Measurements from ENCODE around the gene PPID. TPM values are rescaled to one million over a fixed set of nuclear protein-coding genes. Genes with fewer than 3 reads are reported as not detected.

Gene PPID
- total RNA-seq, result 19.2 and 21.4 TPM in 2 replicates

DNA sequence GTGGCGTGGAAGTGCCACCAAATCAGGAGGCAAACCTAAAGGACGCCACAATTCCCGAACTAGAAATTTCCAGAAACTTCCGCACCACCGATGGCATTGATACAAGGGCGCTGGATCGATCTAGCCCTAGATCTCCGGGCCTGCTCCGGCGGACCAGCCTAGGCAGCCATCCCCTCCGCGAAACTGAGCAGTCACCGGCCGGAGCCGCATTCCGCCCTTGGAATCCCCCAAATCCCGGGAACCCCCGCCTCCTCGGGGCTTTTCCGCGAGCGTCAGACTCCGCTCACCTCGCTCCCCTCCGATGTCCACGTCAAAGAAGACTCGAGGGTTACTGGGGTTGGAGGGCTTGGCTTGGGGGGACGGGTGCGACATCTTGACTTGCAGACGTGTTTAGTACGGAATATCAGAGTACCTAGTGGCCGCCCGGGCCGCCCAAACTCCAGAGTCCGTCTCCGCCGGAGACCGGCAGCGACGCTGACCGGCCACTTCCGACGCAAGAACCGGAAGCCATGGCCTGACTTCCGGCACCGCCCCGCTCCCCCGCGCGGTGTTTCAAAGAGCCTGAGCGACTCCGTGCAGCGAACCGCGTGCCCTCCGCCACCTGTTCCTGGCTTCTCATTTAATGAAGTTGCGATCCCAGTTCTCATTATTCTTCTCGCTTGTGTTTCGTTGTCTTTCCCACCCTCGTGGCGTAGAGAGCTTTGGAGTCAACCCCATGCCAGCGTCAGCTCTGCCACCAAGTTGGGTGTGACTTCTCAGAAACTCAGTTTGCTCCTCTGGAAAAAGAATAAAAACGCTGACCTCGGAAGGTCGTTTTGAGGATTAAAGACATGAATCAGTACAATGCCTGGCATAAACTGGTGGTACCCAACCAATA lies at the start of gene PPID:
Gene PPID, minus strand, starts transcription at position 480 of the 877 bp plus-strand sequence. Its CDS starts 108 bp downstream, at position 372.
- H4K20me1 ChIP-seq (ENCODE audit: insufficient read depth, low read length), result no peaks in the 10 kb centered on the region
- peak within 1 kb of the TSS; percentile 93 for H2AFZ ChIP-seq (ENCODE audit: low read length)
- peak within 1 kb of the TSS; percentile 96 for H3K27ac ChIP-seq (ENCODE audit: low read depth, low read length)
- H3K4me1 ChIP-seq (ENCODE audit: insufficient read depth, low read length), result peaks cover 10% of the 10 kb centered on the region
- H3K4me2 ChIP-seq (ENCODE audit: insufficient read depth, low read length), result peak within 1 kb of the TSS; percentile 83
- peaks cover 34% of the 10 kb centered on the region for H3K79me2 ChIP-seq (ENCODE audit: insufficient read depth, low read length)
- H3K4me3 ChIP-seq (ENCODE audit: insufficient read depth, low read length), result peak within 1 kb of the TSS; percentile 87
- peaks cover 10% of the 10 kb centered on the region for H3K27me3 ChIP-seq (ENCODE audit: insufficient read depth, low read length)
- peak; percentile 86 for DNase-seq (ENCODE audit: insufficient read length, low spot score, missing footprints)
- peaks cover 21% of the 10 kb centered on the region for H3K36me3 ChIP-seq (ENCODE audit: insufficient read depth, low read length)
- no peaks in the 10 kb centered on the region for H3K9me3 ChIP-seq (ENCODE audit: low read depth, low read length)
- TF ChIP-seq, protein P1, sequence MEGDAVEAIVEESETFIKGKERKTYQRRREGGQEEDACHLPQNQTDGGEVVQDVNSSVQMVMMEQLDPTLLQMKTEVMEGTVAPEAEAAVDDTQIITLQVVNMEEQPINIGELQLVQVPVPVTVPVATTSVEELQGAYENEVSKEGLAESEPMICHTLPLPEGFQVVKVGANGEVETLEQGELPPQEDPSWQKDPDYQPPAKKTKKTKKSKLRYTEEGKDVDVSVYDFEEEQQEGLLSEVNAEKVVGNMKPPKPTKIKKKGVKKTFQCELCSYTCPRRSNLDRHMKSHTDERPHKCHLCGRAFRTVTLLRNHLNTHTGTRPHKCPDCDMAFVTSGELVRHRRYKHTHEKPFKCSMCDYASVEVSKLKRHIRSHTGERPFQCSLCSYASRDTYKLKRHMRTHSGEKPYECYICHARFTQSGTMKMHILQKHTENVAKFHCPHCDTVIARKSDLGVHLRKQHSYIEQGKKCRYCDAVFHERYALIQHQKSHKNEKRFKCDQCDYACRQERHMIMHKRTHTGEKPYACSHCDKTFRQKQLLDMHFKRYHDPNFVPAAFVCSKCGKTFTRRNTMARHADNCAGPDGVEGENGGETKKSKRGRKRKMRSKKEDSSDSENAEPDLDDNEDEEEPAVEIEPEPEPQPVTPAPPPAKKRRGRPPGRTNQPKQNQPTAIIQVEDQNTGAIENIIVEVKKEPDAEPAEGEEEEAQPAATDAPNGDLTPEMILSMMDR (IDR thresholded peaks at IDR 0.05; ENCODE audit: extremely low read depth, low read depth, low read length), result no peak

DNA sequence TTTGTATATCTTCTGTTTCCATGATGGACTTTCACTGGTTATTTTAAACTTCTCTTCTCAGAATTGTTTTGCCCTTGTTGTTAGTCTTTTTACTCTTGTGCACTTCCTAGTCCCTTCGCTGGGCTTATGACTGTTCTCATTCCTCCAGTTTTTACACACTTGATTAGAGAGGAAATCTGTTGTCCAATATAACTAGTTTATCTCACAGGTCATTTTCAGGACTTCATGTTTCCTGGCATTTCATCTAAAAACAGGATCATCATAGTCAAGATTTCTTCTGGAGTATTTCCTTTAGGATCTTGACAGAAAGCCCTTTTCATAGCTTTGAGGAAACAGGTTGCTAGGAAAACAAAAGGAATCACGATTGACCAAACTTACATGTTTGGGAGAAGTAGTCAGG lies 48.6 kb upstream of the PPID start:
- peaks cover 12% of the 10 kb centered on the region for H4K20me1 ChIP-seq (ENCODE audit: insufficient read depth, low read length)
- H3K36me3 ChIP-seq (ENCODE audit: insufficient read depth, low read length), result no peaks in the 10 kb centered on the region
- no peak overlapping the region for H3K27ac ChIP-seq (ENCODE audit: low read depth, low read length)
- peak overlapping the region; percentile 4 for H3K4me3 ChIP-seq (ENCODE audit: insufficient read depth, low read length)
- H3K4me1 ChIP-seq (ENCODE audit: insufficient read depth, low read length), result peaks cover 26% of the 10 kb centered on the region
- TF ChIP-seq, protein P1 (IDR thresholded peaks at IDR 0.05; ENCODE audit: extremely low read depth, low read depth, low read length), result no peak
- no peaks in the 10 kb centered on the region for H3K27me3 ChIP-seq (ENCODE audit: insufficient read depth, low read length)
- peaks cover 74% of the 10 kb centered on the region for H3K79me2 ChIP-seq (ENCODE audit: insufficient read depth, low read length)
- H3K4me2 ChIP-seq (ENCODE audit: insufficient read depth, low read length), result peak overlapping the region; percentile 3
- H3K9me3 ChIP-seq (ENCODE audit: low read depth, low read length), result no peaks in the 10 kb centered on the region
- no peak overlapping the region for H2AFZ ChIP-seq (ENCODE audit: low read length)
- no peak for DNase-seq (ENCODE audit: insufficient read length, low spot score, missing footprints)

DNA sequence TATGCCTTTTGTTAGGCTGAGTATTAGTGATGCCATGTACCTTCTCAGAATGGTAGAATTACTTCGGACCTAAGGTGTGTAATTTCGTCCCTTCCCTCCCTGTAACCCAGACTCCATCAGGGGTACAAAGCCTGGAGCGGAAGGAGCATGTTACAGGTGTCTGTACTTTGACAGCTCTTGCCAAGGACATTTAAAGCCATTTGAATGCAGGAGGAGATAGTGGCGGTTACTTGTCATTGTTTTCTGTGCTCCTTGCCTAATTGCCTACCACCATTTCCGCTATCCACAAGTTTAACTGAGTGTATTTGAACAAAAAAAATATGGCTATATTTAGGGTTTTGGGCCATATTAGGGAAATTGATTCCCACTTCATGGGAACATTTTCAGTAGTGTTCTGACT lies 47.5 kb upstream of the PPID start:
- H4K20me1 ChIP-seq (ENCODE audit: insufficient read depth, low read length), result peaks cover 12% of the 10 kb centered on the region
- peaks cover 64% of the 10 kb centered on the region for H3K79me2 ChIP-seq (ENCODE audit: insufficient read depth, low read length)
- no peak overlapping the region for H3K27ac ChIP-seq (ENCODE audit: low read depth, low read length)
- H3K36me3 ChIP-seq (ENCODE audit: insufficient read depth, low read length), result no peaks in the 10 kb centered on the region
- no peak for DNase-seq (ENCODE audit: insufficient read length, low spot score, missing footprints)
- TF ChIP-seq, protein P1 (IDR thresholded peaks at IDR 0.05; ENCODE audit: extremely low read depth, low read depth, low read length), result no peak
- H3K4me1 ChIP-seq (ENCODE audit: insufficient read depth, low read length), result peaks cover 26% of the 10 kb centered on the region
- H3K27me3 ChIP-seq (ENCODE audit: insufficient read depth, low read length), result no peaks in the 10 kb centered on the region
- peak overlapping the region; percentile 79 for H3K4me2 ChIP-seq (ENCODE audit: insufficient read depth, low read length)
- H3K4me3 ChIP-seq (ENCODE audit: insufficient read depth, low read length), result peak overlapping the region; percentile 97
- H2AFZ ChIP-seq (ENCODE audit: low read length), result no peak overlapping the region
- H3K9me3 ChIP-seq (ENCODE audit: low read depth, low read length), result no peaks in the 10 kb centered on the region
